GM12891 (cell line): ENCODE measurements around the gene RNF186.
"Not testable (repeated sequence)": the region's sequence is repeated elsewhere in the genome, so short reads cannot be mapped to it uniquely, and the experiment has no call there.

Experiments
- DNase-seq: peaks from one replicate; pipeline ENCODE4 v3.0.0; 2011; ENCODE audit warnings: low spot score; ENCODE audit not compliant: insufficient read length
- FAIRE-seq: peaks from 2 replicates; lab custom pipeline; 2011; peaks lifted over from hg19 to GRCh38; lab: Jason Lieb, UNC
- PAX5 ChIP-seq: IDR thresholded peaks from 2 replicates; pipeline ENCODE4 v1.6.1; 2011; ENCODE audit warnings: low read length, moderate library complexity, mild to moderate bottlenecking; ENCODE audit not compliant: insufficient read depth, severe bottlenecking
- POLR2A ChIP-seq: IDR thresholded peaks from 2 replicates; pipeline ENCODE4 v1.6.1; 2011; ENCODE audit warnings: low read depth, low read length, control low read depth
- POLR2AphosphoS5 ChIP-seq: IDR thresholded peaks from 2 replicates; pipeline ENCODE4 v1.6.1; 2011; ENCODE audit warnings: low read depth, low read length, control low read depth
- POU2F2 ChIP-seq: IDR thresholded peaks from 2 replicates; pipeline ENCODE4 v1.6.1; 2011; ENCODE audit warnings: low read depth, mild to moderate bottlenecking, control low read depth, low read length, moderate library complexity
- SPI1 ChIP-seq: IDR thresholded peaks from 2 replicates; pipeline ENCODE4 v1.6.1; 2011; ENCODE audit warnings: low read depth, low read length, control low read depth
- TAF1 ChIP-seq: IDR thresholded peaks from 2 replicates; pipeline ENCODE4 v1.6.1; 2011; ENCODE audit warnings: low read depth, low read length, control low read depth

The RNF186 gene

DNA sequence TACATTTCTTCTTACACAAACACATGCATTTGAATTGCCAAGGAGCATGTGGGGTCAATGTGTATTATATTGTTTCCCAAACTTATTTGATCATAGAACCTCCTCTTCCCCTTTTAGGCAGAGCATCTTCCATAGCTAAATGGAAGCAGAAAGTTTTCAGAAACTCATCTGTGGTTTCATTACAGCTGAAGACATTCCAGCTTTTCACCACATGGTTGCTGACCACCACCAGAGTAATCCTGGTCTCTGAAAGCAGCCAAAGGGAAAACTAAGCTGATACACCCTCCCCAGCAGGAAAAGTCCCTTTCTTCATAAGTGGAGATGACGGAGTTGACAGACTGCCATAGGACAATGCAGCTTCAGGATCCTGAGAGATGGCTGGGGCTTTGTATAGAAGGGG is 37.0 kb upstream of the RNF186 start:
- FAIRE-seq (no peak), DNase-seq (no peak)
- TF ChIP-seq POLR2AphosphoS5 (no peak), POU2F2 (no peak), SPI1 (no peak), POLR2A (no peak), PAX5 (no peak), TAF1 (no peak)

DNA sequence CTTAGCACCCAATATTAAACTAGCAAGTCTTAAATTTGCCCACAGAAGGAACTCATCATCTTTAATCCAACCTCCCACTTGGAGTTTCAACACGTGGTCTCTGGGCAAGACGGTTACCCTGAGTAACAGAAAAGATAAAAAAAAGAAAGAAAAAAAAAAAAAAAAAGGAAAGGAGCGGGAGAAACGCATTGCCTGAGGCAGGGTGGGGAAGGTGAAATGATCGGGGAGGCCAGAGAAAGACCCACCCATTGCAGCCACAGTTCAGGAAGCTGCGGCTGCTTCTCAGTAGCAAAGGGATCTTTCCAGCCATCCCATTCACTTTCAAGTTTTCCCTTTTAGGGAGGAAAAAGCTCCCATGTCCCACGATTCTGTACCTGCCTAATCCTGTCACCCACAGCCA is 35.1 kb upstream of the RNF186 start:
- TF ChIP-seq POU2F2 (no peak), POLR2A (no peak), SPI1 (no peak), PAX5 (no peak), TAF1 (no peak), POLR2AphosphoS5 (no peak)
- DNase-seq: no peak
- FAIRE-seq: no peak

DNA sequence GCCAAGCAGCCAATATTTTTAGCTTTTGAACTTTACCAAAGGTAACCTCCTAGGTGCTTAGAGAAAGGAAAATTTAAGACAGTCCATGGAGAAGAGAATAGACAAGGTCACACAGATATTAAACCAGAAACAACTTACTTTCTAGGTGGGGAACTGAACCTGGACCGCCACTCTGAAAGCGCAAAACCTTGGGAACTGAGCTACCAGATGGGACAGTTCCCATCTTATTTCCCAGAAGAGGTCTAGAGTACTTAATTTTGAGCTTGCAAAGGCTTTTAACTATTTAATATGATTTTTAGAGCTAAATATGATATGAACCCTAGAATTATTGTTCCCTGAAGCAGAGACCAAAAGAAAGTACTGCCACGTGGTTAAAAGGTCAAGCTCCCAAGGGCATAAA is 34.2 kb upstream of the RNF186 start:
- DNase-seq, FAIRE-seq: not testable (repeated sequence)

DNA sequence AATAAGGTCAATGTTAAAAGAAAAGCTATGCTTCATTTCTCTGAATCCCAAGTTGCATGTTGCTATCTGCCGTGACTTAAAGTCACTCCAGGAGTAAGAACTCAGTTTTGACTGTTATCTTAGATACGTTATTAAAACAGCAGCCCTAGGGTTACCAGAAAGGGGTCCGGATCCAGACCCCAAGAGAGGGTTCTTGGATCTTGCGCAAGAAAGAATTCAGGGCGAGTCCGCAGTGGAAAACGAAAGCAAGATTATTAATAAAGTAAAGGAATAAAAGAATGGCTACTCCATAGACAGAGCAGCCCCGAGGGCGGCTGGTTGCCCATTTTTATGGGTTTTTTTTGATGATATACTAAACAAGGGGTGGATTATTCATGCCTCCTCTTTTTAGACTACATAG is 32.3 kb upstream of the RNF186 start:
- FAIRE-seq, DNase-seq: not testable (repeated sequence)

DNA sequence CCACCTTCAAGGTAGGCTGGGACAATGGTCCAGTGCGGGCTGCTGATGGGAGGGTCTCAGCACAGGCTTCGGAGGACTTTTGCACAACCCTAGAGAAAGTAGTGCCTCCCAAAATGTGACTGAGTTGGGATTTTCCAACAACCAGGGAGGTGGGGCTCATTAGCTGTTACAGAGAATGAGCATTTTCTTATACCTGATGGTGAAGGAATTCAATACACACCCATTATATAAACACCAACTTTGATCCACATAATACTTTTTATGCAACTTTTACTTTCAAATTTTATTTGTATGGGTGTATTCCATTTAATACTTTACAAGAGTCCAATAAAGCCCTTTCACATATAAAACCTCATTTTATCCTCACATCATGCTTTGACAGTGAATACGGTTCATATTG is 31.3 kb upstream of the RNF186 start:
- TF ChIP-seq POLR2A (no peak), POLR2AphosphoS5 (no peak), TAF1 (no peak), PAX5 (no peak), POU2F2 (no peak), SPI1 (no peak)
- DNase-seq: no peak
- FAIRE-seq: no peak

DNA sequence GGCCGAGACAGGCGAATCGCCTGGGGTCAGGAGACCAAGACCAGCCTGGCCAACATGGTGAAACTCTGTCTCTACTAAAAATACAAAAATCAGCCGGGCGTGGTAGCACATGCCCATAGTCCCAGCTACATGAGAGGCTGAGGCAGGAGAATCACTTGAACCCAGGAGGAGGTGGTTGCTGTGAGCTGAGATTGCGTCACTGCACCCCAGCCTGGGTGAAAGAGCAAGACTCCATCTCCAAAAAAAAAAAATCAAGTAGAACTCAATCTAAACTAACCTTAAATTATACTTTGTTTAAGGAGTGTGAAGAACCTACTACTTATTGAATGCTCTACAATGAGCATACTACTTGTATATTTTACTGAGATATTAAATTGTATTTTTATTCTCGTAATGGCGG is 30.5 kb upstream of the RNF186 start:
- FAIRE-seq (no peak), DNase-seq (no peak)
- TF ChIP-seq TAF1 (no peak), POLR2AphosphoS5 (no peak), POLR2A (no peak), POU2F2 (no peak), SPI1 (no peak), PAX5 (no peak)

DNA sequence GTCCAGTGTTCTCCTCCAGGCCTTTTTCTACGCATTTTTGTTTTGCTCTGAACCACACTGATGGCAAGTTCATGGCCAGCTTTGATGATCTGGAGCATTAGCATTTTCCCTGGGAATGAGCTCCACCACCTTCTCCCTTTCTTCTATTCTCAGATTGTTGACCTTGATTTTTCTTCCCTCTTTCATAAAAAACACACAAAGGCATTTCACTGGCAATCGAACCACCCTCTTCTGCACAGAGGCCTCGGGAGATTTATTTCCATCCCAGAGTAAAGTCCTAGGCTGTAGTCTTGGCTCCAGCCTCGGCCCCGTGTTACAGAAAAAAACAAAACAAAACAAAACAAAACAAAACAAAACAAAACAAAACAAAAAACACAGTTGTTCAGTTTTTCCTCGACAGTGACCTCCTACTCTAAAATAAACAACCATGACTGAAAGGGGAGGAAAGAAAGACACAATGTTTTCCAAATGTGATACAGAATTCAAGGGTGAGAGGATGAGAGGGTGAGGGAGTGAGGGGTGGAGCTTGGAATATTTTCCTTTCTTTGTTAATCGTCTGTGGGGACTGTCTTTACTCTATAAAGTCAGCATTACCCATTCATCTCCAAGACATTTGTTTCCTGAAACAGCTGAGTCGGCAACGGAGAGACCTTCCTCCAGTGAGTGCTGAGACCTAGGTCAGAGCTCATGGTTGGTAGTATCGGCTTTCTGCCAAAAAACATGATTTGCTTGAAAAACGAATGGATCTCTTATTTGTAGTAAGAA is 29.8 kb upstream of the RNF186 start:
- TF ChIP-seq TAF1: no peak
- FAIRE-seq (no peak), DNase-seq (no peak)

DNA sequence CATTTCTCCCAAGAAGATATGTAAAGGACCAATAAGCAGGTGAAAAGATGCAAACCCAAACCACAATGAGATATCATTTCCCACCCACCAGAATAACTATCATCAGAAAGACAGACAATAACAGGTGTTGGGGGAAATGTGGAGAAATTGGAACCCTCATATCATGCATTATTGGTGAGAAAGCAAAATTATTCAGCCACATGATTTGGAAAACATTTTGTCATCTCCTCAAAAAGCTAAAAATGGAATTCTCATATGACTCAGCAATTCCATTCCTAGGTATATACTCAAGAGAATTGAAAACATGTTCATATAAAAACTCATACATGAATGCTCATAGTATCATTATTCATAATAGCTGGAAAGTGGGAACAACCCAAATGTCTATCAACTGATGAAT is 25.1 kb upstream of the RNF186 start:
- TF ChIP-seq PAX5 (no peak), POLR2A (no peak), POLR2AphosphoS5 (no peak), TAF1 (no peak), SPI1 (no peak)
- no peak for DNase-seq
- FAIRE-seq: no peak

DNA sequence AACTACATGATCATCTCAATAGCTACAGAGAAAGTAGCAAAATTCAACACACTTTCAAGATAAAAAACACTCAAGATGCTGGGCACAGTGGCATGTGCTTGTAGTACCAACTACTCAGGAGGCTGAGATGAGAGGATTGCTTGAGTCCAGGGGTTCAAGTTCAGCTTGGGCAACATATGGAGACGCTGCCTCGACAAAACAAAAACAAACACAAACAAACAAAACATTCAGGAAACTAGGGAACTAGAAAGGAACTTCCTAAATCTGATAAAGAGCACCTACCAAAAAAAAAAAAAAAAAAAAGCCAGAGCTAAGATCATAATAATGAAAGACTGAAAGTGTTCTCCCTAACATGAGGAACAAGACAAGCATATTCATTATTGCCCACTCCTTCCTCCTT is 22.8 kb upstream of the RNF186 start:
- no peak for TF ChIP-seq PAX5
- TF ChIP-seq POLR2AphosphoS5: no peak
- no peak for TF ChIP-seq SPI1
- no peak for TF ChIP-seq POLR2A
- TF ChIP-seq TAF1: no peak
- TF ChIP-seq POU2F2: no peak
- DNase-seq (no peak), FAIRE-seq (no peak)

DNA sequence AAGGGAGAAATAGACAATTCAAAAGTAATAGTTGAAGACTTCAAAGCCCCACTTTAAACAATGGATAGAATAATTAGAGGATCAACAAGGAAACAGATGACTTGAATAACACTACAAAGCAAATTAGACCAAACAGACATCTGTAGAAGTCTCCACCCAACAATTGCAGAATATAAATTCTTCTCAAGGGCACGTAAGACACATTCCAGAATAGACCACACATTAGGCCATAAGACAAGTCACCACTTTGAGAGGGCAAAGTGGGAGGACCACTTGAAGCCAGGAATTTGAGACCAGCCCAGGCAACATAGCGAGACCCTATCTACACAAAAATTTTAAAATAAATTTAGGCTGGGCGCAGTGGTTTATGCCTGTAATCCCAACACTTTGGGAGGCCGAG is 20.5 kb upstream of the RNF186 start:
- TF ChIP-seq POLR2AphosphoS5: no peak
- TF ChIP-seq POLR2A: no peak
- TF ChIP-seq SPI1: no peak
- TF ChIP-seq TAF1: no peak
- no peak for TF ChIP-seq PAX5
- TF ChIP-seq POU2F2: no peak
- DNase-seq: no peak
- no peak for FAIRE-seq

DNA sequence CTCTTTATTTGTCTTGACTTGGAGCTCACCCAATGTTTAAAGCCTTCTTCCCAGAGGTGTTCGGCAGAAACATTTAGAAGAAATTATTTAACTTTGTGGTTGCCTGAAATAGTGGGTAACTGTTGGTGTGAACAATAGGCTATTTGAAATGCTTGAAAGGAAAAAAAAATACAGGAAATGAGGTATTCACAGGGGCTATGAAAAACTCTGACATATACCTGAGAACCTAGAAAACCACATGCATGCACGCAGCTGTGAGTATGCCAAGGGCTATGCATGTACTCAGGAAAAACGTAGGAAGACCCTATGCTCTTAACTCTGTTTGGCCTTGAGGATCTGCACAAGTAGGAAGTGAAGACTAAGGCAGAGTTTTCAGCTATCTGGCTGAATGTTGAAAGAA is 16.4 kb upstream of the RNF186 start:
- no peak for TF ChIP-seq POLR2AphosphoS5
- no peak for TF ChIP-seq POLR2A
- TF ChIP-seq SPI1: no peak
- TF ChIP-seq TAF1: no peak
- no peak for TF ChIP-seq POU2F2
- TF ChIP-seq PAX5: no peak
- no peak for DNase-seq
- FAIRE-seq: no peak
